Right ventricle myocardium inferior (tissue), 1 donor: Measurements from ENCODE around the gene PLEKHA6. TPM values are rescaled to one million over a fixed set of nuclear protein-coding genes. Genes with fewer than 3 reads are reported as not detected.
A peak's percentile ranks its signal among the peaks of the same experiment; 100 is the strongest.
"Not testable (repeated sequence)": the region's sequence is repeated elsewhere in the genome, so short reads cannot be mapped to it uniquely, and the experiment has no call there.

Experiments
- ATAC-seq: fragments of 200-7000 bp; cut with Tn5 transposase; one replicate; pipeline ENCODE4 v1.9.1; 2020; ENCODE audit warnings: mild to moderate bottlenecking, moderate library complexity
- DNase-seq: peaks from one replicate; pipeline ENCODE4 v3.0.0; 2021; ENCODE audit errors: missing footprints
- intact Hi-C: fragments of 100-400 bp; cut with DNase I; formaldehyde crosslinking; loops from one replicate; pipeline ENCODE4 v1.11.0; 2022
- total RNA-seq: library from RNA; stranded (reverse); fragmentation: NEBNext Ultra II Directional; extraction: Animal tissue kit (Norgen Biotek cat#: 25700); gene quantifications from one replicate; pipeline ENCODE4 v1.2.1, GENCODE V29; 2021
- donor health status: DM: no; HTN: yes; CAD: no; lungs with severe emphysema.

PLEKHA6 gene
- total RNA-seq, 1 donor from 2014 or later = 18.7 TPM

DNA sequence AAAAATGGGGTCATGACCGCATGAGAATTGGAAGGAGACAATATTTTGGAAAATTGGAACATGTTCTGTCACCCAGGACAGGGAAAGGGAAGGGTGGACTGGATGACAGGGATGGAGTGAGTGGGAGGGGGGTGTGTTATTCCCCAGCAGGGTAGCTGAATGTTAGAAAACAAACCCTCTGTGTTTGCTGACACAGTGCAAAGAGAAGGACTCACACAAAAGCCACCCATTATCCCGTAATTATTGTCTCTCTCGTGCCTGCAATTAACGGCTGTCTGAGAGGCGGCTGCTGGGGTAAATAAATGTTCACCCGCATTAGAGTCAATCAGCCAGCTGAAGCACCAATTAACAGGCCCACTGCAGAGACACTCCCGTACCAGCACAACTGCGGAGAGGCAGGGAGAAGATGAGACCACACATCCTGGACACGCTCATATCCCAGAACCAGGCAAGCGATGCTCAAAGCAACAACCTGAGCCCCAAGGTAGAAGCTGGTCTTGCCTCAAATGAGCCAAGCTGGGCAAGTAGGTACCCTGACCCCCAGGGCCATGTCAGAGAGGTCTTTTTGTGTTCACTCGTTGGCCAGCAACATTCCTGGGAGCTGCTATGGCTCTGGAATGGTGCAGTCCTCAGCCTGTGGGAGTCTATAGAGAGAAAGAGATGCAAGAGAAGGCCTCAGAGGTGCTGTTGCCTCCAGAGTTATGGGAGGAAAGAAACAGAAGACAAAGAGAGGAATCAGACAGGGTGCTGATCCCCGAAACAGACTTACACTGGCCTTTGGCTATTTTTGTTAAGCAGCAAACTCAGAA lies 19.4 kb downstream of the PLEKHA6 start:
- no peak for DNase-seq
- no peak for ATAC-seq
- intact Hi-C loops = no loop called here

- ATAC-seq (no peak), DNase-seq (no peak)
- intact Hi-C loops = no loop called here
Observed at GRCh38 chr1:204339541-204339940, 20.2 kb downstream of the PLEKHA6 start.

GRCh38 chr1:204338997-204339396 lies 20.7 kb downstream of the PLEKHA6 start:
- no peak for DNase-seq
- ATAC-seq = no peak
- intact Hi-C loops = no loop called here

GRCh38 chr1:204338360-204338759 lies 21.4 kb downstream of the PLEKHA6 start:
- ATAC-seq (no peak), DNase-seq (no peak)
- intact Hi-C loops = no loop called here

- intact Hi-C loops = no loop called here
- DNase-seq = no peak
- no peak for ATAC-seq
Observed at GRCh38 chr1:204337583-204337982, 22.1 kb downstream of the PLEKHA6 start.

GRCh38 chr1:204337036-204337429 lies 22.7 kb downstream of the PLEKHA6 start:
- ATAC-seq (no peak), DNase-seq (no peak)
- intact Hi-C loops = no loop called here

GRCh38 chr1:204336421-204337035 lies 23.2 kb downstream of the PLEKHA6 start:
- no peak for DNase-seq
- ATAC-seq = no peak
- intact Hi-C loops = no loop called here

- intact Hi-C loops = no loop called here
- ATAC-seq (no peak), DNase-seq (no peak)
Observed at GRCh38 chr1:204335533-204335932, 24.2 kb downstream of the PLEKHA6 start.

DNA sequence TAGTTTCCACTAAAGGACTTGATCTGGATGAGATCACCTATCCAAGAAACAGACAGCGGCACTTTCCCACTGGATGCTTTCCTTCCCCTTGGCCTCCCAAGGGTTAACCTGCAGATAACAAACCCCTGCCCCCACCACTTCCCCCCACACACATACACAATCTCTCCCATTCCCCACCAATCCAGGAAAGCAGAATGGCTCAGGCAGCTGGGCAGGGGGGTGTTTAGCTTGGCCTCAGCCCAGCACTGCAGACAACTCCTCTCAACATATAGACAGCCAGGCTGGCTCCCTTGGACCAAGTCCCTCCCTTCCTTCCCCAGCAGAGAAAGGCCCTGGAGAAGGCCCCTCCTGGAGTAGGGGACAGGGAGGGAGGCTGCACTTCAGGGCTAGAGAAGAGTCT lies 24.6 kb downstream of the PLEKHA6 start:
- DNase-seq = no peak
- intact Hi-C loops = no loop called here
- no peak for ATAC-seq

- intact Hi-C loops = no loop called here
- ATAC-seq (no peak), DNase-seq (no peak)
Observed at GRCh38 chr1:204334455-204334854, 25.3 kb downstream of the PLEKHA6 start.

GRCh38 chr1:204333427-204333826 lies 26.3 kb downstream of the PLEKHA6 start:
- ATAC-seq (no peak), DNase-seq (no peak)
- intact Hi-C loops = no loop called here

DNA sequence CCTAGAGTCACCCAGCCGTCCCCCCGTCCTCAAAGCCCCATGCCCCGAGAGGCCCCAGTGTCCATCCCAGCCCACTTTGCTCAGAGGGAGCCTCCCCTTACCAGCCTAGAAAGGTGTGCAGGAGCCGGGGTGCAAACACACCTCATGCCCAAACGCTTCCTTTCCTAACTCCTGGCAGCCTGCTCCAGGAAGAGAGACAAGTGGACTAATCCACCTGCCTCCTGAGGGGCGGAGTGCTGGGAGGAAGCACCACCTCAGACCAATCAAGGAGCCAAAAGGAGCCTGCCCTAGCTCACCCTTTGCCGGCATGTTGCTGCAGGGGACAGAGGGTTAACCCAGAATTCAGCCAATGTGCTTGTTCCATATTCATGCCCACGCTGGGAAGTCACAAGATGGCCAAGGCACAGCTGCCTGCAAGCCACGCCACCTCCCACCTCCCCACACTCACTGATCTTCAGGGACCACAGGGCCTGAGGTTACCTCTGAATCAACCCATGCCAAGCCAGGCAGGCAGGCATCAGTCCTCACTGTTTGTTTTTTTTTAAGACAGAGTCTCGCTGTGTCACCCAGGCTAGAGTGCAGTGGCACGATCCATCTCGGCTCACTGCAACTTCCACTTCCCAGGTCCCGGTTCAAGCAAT lies 27.8 kb downstream of the PLEKHA6 start:
- intact Hi-C loops = no loop called here
- DNase-seq (no peak), ATAC-seq (no peak)

DNA sequence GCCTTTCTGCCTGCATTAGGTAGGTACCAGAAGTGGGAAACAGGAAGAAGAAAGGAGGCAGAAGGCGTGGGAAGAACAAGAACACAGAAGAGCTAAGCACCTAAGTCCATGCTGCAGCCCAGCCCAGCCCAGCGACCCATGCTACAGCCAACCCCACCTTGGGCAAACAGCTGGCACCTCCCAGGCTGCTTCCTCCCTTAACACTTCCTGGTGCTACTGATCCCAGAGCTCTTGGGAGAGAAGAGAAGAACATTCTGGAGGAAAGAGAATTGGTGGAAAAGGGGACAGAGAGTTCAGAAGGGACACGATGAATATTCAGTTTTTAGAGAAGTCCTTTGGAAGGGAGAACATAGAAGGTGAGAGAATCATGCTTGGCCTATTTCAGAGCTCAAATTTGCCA lies 28.5 kb downstream of the PLEKHA6 start:
- DNase-seq (no peak), ATAC-seq (no peak)
- intact Hi-C loops = no loop called here

- DNase-seq, intact Hi-C loops, ATAC-seq: not testable (repeated sequence)
Observed at GRCh38 chr1:204327870-204328269, 31.9 kb downstream of the PLEKHA6 start.

DNA sequence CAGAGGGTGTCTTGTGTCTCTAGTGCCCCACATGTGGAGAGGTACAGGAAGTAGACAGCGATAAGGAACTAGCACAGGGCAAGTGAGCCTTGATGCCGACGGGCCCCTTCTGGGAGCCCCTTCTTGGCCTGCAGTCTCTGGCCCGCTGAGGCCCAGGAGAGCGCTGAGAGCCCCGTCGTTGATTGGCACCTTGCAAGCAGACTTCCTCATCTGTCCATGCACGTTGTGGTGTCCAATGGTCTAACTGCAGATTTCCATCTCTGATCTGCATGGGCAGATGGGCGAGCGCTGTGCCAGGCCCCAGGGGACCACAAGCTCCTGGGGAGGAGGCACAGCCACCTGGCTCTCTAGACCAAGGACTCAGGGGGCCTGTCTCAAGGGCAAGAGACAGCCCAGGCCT lies 32.4 kb downstream of the PLEKHA6 start:
- ATAC-seq (no peak), DNase-seq (no peak)
- intact Hi-C loops = no loop called here

GRCh38 chr1:204326771-204327300 lies 32.9 kb downstream of the PLEKHA6 start:
- intact Hi-C loops = no loop called here
- ATAC-seq (no peak), DNase-seq (no peak)

DNA sequence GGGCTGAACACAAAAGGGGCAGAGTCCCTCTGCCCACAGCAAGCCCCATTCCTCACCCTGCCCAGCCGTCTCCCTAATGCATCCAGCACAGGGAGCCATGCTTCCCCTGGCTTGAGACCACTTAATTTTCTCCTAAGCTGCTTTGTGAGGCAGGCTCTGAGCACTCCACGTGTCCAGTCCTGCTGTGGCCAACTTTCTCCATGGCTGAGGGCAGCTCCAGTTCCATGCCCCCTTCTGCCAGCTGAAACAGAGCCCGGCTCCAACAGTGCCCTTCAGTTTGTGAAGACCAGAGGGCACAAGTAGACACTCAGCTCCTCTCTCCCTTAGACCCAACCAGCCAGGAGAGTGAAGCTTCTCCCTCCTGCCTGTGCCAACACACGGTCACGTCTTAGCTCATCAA lies 33.8 kb downstream of the PLEKHA6 start:
- no peak for ATAC-seq
- intact Hi-C loops = no loop called here
- no peak for DNase-seq

DNA sequence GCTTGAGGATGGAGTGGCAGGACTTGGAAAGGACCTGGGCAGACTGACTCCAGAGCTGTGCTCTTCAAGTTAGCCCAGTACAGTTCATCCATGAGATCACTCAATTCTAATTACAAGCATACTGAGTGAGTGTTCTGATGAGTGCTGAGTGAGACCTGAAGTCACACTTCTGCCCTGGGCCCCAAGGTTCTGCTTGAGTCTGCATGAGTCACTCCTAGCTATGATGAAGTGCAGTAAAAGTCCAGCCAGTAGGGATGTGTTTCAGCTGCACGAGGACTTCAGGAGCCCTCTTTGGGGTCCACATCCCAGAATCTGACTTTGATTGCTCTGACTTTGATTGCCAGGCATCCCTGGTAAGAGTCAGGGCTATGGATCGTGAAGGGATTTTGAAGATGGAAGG lies 35.8 kb downstream of the PLEKHA6 start:
- intact Hi-C loops = no loop called here
- DNase-seq = no peak
- ATAC-seq = peak; percentile 34

GRCh38 chr1:204322339-204322868 lies 37.3 kb downstream of the PLEKHA6 start:
- ATAC-seq = no peak
- no peak for DNase-seq
- intact Hi-C loops = no loop called here

DNA sequence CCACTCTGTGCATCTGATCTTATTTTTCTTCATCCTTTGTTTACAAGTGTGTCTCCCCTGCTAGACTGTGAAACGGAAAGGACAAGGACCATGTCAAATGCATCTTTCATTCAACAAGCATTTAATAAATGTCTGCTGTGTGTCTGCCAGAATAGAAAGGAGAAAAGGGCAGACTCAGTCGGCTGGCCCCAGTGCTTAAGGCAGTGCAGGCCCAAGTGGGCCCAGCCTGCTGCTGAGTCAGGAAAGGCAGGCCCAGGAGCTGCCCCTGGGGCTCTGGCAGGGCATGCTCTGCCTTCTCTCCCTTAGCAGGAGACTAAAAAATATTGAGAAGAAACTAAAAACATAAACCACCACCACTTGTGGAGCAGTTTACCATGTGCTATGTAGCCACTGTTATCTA lies 38.1 kb downstream of the PLEKHA6 start:
- ATAC-seq (peak; percentile 49), DNase-seq (no peak)
- intact Hi-C loops = no loop called here
